DMS114 treated with DMSO at 0.1 percent for 48 hours (cell line): ENCODE data around the gene SARDH.
"Not testable (repeated sequence)": the region's sequence is repeated elsewhere in the genome, so short reads cannot be mapped to it uniquely, and the experiment has no call there.

Experiments used
- DNase-seq: peaks from one replicate; lab custom pipeline; 2025; ENCODE audit not compliant: unreplicated experiment; lab: John Stamatoyannopoulos, UW

SARDH gene

DNA sequence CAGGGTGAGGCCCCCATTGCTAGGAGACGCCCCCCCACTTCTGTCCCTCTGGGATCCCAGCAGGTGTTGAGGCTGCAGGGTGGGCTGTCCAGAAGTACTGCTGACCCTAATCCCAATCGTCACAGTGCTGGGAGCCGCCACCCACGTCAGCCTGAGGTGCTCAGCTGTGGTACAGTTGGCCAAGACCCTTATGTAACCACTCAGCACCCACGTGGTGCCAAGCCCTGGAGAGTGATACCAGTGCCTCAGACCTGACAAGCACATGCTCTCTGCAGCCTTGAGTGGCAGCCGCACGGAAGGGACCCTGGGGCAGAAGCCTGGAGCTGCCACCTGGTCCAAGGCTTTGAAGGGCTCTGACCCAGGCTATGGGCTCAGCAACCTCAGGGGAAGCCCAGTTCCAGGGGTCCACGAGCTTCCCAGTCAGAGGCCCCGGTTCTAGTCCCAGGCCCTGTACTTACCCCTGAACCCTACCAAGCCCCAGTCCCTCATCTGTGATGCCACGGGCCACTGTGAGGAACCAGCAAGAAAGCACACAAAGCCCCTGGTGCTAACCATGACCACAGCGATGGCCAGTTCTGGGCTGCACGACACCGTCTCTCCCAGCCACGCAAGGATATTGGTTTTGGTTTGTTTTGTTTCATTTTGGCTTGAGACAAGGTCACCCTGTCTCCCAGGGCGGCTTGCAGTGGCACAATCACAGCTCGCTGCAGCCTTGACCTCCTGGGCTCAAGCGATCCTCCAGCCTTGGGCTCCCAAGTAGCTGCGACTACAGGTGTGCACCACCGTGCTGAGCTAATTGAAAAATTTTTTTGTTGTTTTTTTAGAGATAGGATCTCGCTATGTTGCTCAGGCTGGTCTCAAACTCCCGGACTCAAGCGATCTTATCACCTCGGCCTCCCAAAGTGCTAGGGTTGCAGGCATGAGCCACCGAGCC is 51.2 kb downstream of the SARDH start:
- no peak for DNase-seq

DNA sequence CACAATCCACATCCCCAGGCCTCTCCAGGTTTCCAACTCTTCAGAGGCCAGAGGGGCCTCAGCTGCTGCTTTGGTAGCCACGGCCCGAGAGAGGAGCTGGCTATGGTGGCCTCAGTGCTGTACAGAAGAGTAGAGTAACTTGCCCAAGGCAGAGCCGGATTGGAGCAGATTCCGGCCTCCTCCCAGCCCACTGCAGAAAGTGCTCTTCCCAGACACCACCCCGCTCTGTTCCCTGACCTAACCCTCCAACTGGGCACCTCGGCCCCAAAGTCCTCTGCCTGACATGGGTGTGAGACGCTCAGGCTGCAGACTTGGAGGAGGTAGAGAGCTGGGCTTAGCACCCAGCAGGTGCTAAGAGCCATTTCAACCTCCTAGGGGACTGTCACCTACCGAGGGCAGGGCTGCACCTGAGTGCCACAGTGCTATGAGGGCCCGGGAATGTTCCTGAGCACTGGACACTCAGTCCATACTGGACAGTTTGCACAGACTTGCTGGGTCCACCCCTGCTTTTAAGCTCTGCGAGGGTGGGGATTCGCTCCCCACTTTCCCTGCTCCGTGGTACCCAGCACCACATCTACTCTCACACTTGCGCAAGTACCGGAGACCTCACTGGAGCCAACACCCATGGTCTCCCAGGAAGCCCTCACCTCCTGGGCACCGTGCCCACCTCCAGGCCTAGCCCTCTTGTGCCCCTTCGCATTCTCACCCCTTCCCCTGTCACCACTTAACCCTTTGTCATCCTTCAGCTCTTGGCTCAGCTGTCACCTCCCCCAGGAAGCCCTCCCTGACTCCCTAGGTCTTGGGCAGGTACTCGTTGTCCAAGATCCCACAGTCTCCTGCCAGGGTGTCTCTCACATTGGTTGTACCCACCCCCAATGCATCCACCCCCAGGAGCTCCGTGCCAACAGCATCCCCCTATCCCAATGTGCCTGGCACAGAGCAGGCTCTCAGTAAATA is 52.2 kb downstream of the SARDH start:
- no peak for DNase-seq

DNA sequence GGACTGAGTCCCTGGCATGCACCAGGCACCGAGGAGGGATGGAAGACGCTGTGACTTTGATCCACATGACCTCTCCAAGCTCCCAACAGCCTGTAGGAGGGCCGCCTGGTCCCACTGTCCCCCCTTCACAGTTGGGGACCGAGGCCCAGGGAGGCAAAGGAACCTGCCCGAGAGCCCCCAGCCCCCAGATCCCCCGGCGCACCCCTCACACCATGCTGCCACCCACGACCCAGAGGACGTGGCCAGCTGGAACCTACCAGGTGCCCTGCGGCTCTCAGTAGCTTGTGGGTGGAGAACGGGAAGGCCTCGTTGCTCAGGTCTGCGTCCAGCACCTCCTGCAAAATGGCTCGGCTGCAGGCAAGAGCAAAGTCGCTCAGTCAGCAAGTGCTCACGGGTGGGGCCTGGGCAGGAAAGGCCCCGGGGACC is 53.2 kb downstream of the SARDH start:
- DNase-seq = no peak

DNA sequence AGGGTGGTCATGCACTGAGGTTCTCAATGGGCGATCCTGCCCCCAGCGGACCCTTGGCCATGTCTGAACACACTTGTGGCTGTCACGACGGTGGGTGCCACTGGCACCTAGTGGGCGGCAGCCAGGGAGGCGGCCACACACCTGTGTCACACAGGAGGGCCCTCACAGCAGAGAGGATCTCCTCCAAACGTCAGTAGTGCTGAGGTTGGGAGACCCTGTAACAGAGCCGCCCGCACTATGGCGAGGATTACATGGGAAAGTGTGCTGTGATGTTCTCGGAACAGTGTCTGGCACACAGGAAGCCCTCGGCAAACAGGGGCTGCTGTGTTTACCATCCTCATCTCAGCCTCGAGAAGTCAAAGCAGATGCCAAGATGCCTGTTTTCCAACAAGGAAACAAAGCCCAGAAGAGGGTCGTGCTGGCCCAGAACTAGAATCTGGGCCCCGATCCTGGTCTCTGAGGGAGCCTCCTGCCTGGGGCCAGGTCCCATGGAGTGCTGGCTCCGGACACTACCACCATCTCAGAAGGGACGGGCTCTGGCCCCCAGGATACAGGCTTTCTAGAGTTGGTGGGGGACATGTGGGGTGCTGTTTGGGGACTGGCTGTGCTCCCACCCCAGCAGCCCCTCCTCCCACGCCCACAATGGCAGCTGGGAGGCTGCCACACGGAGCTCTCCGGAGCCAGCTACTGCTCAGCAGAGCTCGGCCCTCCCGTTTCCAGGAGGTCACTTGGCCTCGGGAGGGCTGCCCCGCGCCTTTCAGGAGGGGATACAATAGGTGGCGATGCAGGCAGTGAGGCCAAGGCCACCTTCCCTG is 53.8 kb downstream of the SARDH start:
- DNase-seq = no peak

DNA sequence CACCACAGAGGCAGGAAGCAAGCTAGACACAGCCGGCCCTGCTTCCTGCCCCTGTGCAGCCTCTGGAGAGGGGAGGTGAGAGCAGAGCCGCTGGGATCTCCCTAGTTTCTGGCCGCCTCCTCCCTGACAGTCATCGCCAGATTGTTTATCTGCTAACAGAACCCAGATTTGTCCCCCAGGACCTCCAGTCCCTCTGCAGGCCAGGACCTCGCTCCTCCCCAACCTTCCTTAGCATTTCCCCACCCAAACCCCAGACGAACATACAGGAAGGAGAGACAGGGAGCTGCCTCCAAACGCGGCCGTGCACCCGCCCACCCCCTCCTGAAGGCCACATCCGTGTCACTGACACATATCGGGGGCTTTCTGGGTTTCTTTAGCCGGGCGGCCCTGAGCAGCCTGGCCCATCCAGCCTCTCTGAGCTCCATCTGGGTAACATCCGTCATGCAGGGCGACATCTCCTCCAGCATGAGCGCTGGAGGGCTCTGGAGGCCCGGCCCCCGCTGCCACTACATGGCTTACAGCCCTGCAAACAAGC is 54.5 kb downstream of the SARDH start:
- DNase-seq = no peak

DNA sequence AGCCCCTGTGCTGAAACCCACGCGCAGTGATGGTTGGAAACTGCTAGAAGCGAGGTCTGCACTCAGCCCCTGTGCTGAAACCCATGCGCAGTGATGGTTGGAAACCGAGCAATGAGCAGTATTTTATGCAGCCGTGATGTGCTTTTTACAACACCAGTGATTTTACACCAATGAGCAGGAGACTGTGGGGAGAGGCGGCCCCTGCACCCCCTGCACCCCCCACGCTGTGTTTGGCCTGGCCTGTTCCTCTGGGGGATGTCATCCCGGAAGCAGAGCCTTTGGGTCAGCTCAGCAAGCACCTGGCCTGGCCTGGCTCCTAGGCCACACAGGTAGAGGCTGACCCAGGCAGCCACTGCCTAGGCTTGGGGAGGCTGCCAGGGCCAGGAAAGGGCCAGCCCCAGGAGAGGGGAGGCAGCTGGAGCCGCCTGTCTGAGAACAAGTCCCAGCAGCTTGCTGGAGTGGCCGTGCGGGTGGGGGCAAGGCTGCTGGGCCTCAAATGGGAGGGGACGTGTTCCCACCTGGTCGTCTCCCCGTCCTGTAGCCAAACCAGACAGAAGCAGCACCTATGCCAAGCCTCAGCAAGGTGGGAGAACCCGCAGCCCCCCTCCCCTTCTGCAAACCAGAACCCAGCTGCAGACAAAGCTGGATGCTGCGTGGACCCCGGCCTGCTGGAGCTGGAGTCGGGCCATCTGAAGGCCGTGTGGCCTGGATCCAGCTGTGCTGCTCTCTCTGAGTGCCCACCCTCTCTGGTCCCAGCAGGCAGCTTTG is 55.1 kb downstream of the SARDH start:
- no peak for DNase-seq

DNA sequence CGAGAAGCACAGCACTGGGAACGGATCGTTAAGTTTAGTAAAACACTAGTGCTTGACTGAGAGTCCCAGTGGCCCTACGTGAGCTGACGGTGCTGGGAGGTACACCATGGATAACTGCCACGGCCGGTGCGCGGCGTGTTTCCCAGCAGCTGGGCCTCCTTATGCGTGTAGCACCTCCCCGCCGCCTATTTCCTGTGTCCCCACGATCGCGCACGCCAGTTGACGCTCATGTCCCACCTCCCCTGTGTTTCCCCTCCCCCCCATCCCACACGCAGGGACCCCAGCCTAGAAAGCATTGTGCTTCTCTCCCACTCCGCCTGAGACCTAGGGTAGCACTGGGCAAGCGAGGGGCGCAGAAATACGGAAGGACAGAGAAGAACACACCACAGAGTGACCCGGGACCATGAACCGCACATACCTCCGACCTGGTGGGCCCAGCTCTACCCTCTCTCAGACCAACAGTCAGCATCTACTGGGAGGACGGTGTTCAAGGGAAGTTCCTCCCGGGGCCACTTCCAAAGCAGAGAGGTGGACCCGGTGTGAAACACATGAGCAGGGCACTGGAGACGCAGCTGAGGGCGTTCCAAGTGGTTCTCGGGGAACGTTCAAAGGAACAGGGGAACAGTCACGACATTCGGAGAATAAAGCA is 56.4 kb downstream of the SARDH start:
- DNase-seq = no peak

DNA sequence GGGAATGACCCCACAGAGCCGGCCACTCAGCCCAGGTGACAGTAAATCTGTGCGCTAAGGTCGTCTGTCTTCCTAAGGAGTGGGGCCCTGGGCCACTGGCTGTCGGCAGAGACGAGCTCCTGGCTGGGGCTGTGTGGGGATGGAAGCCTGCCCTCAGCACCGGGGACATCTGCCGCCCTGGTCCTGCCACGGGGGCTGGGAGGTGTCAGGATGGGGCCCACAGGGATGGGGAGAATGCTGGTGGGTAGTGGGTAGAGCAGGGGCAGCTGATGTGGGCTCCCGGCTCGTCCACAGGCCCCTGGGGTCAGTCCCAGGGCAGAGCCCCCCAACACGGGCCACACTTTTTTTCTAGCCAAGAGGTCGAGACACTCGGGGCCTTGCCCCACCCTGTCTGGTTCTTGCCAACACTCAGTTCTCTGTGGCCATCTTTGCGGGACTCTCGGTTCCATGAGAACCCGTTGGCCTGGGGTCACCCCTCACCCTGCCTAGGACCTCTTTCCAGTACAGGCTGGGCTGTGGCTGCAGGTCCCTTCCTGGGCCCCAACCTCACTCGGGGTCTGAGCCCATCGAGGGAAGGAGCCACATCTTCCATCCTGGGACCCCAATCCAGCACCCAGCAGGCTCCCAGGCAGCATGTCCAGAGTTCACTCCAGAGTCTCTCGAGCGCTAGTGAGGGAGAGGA is 57.0 kb downstream of the SARDH start:
- DNase-seq = no peak

DNA sequence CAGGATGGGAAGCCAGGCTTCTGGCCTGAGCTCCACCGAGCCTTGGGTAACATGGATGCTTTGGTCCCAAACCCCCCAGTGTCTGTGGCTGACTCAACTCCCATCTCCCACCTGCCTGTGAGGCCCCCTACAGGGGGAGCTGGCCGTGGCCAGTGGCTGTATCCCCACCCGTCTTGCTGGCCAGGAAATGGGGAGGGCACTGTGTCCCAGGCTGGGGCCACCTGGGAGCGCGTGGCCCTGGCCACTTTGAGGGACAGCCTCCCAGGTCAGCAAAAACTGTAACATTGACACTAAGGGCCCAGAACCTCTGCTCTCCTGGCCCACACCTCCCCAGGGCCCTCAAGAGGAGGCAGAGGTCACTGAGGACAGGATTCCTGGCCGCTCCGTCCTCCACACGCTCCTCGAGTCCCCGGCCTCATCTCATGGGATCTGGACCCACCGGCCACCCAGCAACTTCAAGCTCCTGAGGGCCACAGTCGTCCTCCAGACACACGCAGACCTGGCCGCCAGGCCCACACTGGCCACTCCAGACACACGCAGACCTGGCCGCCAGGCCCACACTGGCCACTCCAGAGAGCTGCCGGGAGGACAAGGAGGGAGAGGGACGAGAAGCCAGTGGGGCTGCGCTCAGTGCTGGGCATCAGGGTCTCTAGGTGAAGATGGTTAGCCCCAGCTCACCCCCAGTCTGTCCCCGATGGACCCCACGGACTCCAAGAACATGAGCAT is 57.7 kb downstream of the SARDH start:
- no peak for DNase-seq

DNA sequence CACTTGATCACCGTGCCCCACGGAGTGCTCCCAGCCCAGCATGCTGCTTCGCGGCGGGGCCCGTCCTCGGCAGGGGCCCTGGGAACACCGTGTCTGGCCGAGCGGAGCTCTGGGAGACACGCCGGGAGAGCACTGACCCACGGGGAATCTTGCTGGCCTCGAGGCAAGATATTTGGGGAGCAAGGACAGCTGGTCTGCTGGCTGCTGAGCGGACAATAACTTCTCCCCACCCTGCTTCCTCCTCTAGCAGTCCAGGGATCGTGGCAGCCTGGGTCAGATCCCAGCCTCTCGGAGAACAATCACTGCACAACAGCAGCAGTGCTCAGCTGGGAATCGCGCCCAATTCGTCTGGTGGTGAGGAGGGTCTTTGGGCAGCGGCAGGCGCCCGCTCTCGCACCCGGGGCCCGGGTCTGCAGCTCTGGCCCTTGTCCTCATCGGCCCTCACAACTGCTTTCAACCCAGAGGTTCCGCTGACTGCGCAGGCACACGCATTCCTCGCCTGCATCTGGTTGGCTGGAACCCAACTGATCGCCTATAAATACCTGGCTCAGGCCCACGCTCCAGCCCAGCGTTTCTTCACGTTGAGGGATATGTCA is 58.6 kb downstream of the SARDH start:
- no peak for DNase-seq

DNA sequence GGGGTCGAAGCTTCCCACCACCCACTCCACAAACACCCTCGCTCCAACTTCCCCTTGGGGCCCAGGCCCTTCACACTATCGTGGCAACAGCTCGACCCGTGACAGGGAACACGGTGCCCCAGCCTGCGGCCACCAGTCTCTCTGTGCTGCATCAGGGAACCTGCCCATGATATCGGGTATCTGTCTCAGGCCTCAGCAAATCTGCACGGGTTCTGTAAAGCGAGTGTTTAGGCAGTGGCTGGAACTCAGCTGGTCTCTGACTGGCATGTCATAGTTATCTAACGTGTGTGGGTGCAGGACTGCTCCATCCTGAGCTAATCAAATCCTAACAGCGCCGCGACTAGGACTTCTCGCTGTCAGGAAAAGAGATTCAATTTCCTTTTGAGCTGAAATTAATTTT is 59.1 kb downstream of the SARDH start:
- DNase-seq = no peak

DNA sequence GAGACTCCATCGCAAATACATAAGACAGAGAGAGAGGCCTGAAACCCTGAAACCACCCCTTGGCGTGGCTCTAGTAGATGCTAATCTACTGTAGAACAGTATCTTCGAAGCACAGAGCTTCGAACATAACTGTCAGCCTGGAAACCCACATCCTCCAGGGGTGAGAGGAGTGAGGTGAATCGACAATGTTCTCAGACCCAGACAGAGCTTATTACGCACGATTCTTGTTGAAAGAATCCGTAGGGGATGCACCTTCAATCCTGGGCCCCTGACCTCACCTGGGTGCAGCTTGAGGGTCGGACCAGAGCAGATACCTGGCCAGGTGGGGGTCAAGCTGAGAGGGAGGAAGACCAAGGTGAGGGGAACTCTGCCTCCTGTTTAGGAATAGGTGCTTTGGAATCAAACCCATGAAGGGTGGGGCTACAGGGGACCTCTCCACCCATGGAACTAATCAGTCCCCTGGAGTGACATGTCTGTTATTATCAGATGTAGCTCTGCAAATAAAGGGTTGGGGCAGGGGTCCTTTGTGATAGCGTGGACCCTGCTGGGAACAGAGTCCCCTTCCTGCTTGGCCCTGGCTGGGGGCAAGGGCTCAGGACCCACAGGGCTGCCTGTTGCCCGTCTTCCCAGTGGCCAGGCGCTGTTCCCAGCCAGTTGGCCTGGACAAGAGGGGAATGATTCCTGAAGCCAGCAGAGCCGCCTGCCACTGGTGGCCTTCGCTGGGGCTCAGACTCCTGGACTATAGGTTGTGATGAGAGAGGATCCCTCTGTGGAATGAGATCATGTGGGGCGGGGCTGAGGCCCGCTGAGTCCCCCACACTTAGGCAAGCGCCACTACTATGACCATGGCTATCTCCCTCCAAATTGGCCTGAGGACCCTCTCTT is 60.8 kb downstream of the SARDH start:
- no peak for DNase-seq

DNA sequence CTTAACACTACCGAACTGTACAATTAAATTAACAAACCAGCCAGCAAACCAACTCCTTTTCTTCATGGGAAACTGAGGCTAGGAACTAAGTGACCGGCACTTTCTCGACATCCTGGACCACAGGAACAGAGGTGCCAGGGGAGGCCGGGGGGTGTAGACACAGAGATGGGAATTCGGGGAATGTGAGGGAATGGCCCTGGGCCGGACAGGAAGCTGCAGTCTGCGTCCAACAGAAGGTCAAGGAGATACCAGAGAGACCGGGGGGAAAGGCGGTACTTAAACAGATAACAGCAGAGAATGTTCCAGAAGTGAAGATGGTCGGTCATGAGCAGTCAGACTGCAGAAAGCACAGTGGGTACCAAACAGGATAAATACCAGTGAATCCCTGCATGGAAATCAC is 61.7 kb downstream of the SARDH start:
- DNase-seq = no peak

DNA sequence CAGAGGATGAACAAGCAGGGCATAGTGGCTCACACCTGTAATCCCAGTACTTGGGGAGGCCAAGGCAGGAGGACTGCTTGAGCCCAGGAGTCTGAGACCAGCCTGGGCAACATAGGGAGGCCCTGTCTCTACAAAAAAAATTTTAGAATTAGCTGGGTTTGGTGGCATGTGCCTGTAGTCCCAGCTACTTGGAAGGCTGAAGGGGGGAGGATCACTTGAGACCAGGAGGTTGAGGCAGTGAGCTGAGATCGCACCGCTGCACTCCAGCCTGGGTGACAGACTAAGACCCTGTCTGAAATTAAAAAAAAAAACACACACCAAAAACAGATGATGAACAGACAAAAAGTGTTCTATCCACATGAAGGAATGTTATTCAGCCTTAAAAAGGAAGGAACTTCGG is 62.4 kb downstream of the SARDH start:
- not testable (repeated sequence) for DNase-seq

DNA sequence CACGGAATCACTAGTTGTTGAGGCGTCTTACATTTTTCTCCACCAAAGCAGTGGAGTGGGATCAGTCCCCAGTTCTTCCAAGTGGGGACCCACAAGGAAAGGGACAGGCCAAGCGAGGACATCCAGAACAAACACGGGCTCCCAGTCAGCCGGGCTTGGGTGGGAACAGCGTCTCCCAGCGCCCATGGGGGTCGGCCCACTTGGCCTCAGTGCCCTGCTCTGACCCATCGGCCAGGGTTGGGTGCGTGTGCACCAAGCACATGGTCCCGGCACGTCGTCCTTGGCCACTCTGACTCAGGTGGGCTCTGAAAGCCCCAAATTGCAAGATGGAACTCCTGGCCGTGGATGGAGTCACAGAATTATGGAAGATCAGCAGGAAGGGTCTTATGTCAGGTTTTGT is 64.1 kb downstream of the SARDH start:
- DNase-seq = no peak

DNA sequence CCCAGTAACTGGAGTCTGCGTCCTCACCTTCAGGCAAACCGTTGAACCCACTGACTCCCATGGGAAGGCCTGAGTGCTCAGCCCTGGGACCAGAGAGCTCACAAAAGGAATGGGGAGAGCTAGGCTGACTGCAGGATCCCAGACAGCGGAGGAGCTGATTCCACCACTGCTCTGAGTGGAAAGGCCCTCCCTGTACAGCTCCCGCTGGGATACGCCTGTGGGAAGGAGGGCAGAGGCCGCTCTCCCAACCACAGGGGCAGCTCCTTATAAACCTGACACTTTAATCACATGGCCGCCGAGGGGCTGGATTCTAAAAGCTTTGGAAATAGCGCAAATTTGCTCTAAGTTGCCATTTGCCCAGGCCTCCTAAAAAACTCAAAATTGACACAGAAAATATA is 64.9 kb downstream of the SARDH start:
- DNase-seq = no peak
